ENCODE data around the gene TOM1L2.

GRCh38 chr17:17846003-17846402 lies 126.2 kb downstream of the TOM1L2 start:
- TF ChIP-seq CTCF (IDR thresholded peaks at IDR 0.05) (no peak), POLR2A (IDR thresholded peaks at IDR 0.05) (no peak)

Measured in heart left ventricle (tissue), 13 donors.